Measurements from ENCODE around the gene NEGR1. TPM values are rescaled to one million over a fixed set of nuclear protein-coding genes. Genes with fewer than 3 reads are reported as not detected.
"Not testable (repeated sequence)": the region's sequence is repeated elsewhere in the genome, so short reads cannot be mapped to it uniquely, and the experiment has no call there.

The NEGR1 gene
- total RNA-seq, 1 experiment from 2014 or later, result 0.23 TPM

GRCh38 chr1:71950579-71950978 lies 331.8 kb downstream of the NEGR1 start:
- Histone ChIP-seq H3K9me3 (no peaks in the 10 kb centered on the region), H3K4me3 (no peak overlapping the region), H3K36me3 (no peaks in the 10 kb centered on the region), H3K27me3 (no peaks in the 10 kb centered on the region)
- DNase-seq, result no peak

GRCh38 chr1:71949681-71950080 lies 332.7 kb downstream of the NEGR1 start:
- H3K4me3 ChIP-seq, result no peak overlapping the region
- H3K36me3 ChIP-seq, result no peaks in the 10 kb centered on the region
- no peak for DNase-seq
- no peaks in the 10 kb centered on the region for H3K9me3 ChIP-seq
- no peaks in the 10 kb centered on the region for H3K27me3 ChIP-seq

GRCh38 chr1:71948561-71948960 lies 333.8 kb downstream of the NEGR1 start:
- no peaks in the 10 kb centered on the region for H3K9me3 ChIP-seq
- DNase-seq, result no peak
- H3K4me3 ChIP-seq, result no peak overlapping the region
- H3K27me3 ChIP-seq, result no peaks in the 10 kb centered on the region
- H3K36me3 ChIP-seq, result no peaks in the 10 kb centered on the region

- Histone ChIP-seq H3K36me3 (no peaks in the 10 kb centered on the region), H3K27me3 (no peaks in the 10 kb centered on the region), H3K9me3 (no peaks in the 10 kb centered on the region), H3K4me3 (no peak overlapping the region)
- DNase-seq, result no peak
Measured at GRCh38 chr1:71944006-71944405, 338.3 kb downstream of the NEGR1 start.

- H3K36me3 ChIP-seq, result no peaks in the 10 kb centered on the region
- H3K27me3 ChIP-seq, result no peaks in the 10 kb centered on the region
- no peak overlapping the region for H3K4me3 ChIP-seq
- DNase-seq, result no peak
- no peaks in the 10 kb centered on the region for H3K9me3 ChIP-seq
Measured at GRCh38 chr1:71940261-71940660, 342.1 kb downstream of the NEGR1 start.

GRCh38 chr1:71930511-71930910 lies 351.8 kb downstream of the NEGR1 start:
- Histone ChIP-seq H3K36me3 (no peaks in the 10 kb centered on the region), H3K4me3 (no peak overlapping the region), H3K27me3 (no peaks in the 10 kb centered on the region), H3K9me3 (no peaks in the 10 kb centered on the region)
- DNase-seq, result no peak

GRCh38 chr1:71921935-71922559 lies 360.3 kb downstream of the NEGR1 start:
- H3K36me3 ChIP-seq, result no peaks in the 10 kb centered on the region
- no peaks in the 10 kb centered on the region for H3K27me3 ChIP-seq
- no peaks in the 10 kb centered on the region for H3K9me3 ChIP-seq
- no peak for DNase-seq
- H3K4me3 ChIP-seq, result no peak overlapping the region

GRCh38 chr1:71921204-71921603 lies 361.1 kb downstream of the NEGR1 start:
- H3K36me3 ChIP-seq, result no peaks in the 10 kb centered on the region
- DNase-seq, result no peak
- no peak overlapping the region for H3K4me3 ChIP-seq
- H3K9me3 ChIP-seq, result no peaks in the 10 kb centered on the region
- H3K27me3 ChIP-seq, result no peaks in the 10 kb centered on the region

- no peak for DNase-seq
- H3K9me3 ChIP-seq, result no peaks in the 10 kb centered on the region
Measured at GRCh38 chr1:71920556-71920955, 361.8 kb downstream of the NEGR1 start.

GRCh38 chr1:71919811-71920509 lies 362.4 kb downstream of the NEGR1 start:
- no peak for DNase-seq
- Histone ChIP-seq H3K9me3 (no peaks in the 10 kb centered on the region), H3K27me3 (no peaks in the 10 kb centered on the region), H3K36me3 (no peaks in the 10 kb centered on the region), H3K4me3 (no peak overlapping the region)

More at GRCh38 chr1:71920556-71920955, 361.8 kb downstream of the NEGR1 start:
- Histone ChIP-seq H3K36me3 (no peaks in the 10 kb centered on the region), H3K27me3 (no peaks in the 10 kb centered on the region), H3K4me3 (no peak overlapping the region)

- H3K9me3 ChIP-seq, result no peaks in the 10 kb centered on the region
- H3K4me3 ChIP-seq, result no peak overlapping the region
- no peak for DNase-seq
- no peaks in the 10 kb centered on the region for H3K27me3 ChIP-seq
- no peaks in the 10 kb centered on the region for H3K36me3 ChIP-seq
Measured at GRCh38 chr1:71918630-71919029, 363.7 kb downstream of the NEGR1 start.

GRCh38 chr1:71916894-71917293 lies 365.4 kb downstream of the NEGR1 start:
- Histone ChIP-seq H3K9me3 (no peaks in the 10 kb centered on the region), H3K4me3 (no peak overlapping the region), H3K27me3 (0 out of 2 replicates have a peak, but pooled peaks cover 3% of the 10 kb centered on the region), H3K36me3 (no peaks in the 10 kb centered on the region)
- peak; percentile 43 for DNase-seq

- Histone ChIP-seq H3K4me3 (no peak overlapping the region), H3K9me3 (no peaks in the 10 kb centered on the region), H3K36me3 (no peaks in the 10 kb centered on the region), H3K27me3 (0 out of 2 replicates have a peak, but pooled peaks cover 3% of the 10 kb centered on the region)
- no peak for DNase-seq
Measured at GRCh38 chr1:71914626-71915025, 367.7 kb downstream of the NEGR1 start.

- H3K9me3 ChIP-seq, result no peaks in the 10 kb centered on the region
- no peak overlapping the region for H3K4me3 ChIP-seq
- no peaks in the 10 kb centered on the region for H3K36me3 ChIP-seq
- 0 out of 2 replicates have a peak, but pooled peaks cover 3% of the 10 kb centered on the region for H3K27me3 ChIP-seq
- DNase-seq, result no peak
Measured at GRCh38 chr1:71908871-71909390, 373.4 kb downstream of the NEGR1 start.

- Histone ChIP-seq H3K9me3 (no peaks in the 10 kb centered on the region), H3K27me3 (0 out of 2 replicates have a peak, but pooled peaks cover 3% of the 10 kb centered on the region), H3K36me3 (no peaks in the 10 kb centered on the region), H3K4me3 (no peak overlapping the region)
- no peak for DNase-seq
Measured at GRCh38 chr1:71908303-71908702, 374.0 kb downstream of the NEGR1 start.

- Histone ChIP-seq H3K4me3 (no peak overlapping the region), H3K9me3 (no peaks in the 10 kb centered on the region), H3K27me3 (no peaks in the 10 kb centered on the region; the same call in 1 of the 2 replicates), H3K36me3 (no peaks in the 10 kb centered on the region)
- no peak for DNase-seq
Measured at GRCh38 chr1:71899881-71900280, 382.5 kb downstream of the NEGR1 start.

- not testable (repeated sequence) for DNase-seq
Measured at GRCh38 chr1:71888166-71888565, 394.2 kb downstream of the NEGR1 start.

GRCh38 chr1:71885171-71885570 lies 397.2 kb downstream of the NEGR1 start:
- no peaks in the 10 kb centered on the region for H3K36me3 ChIP-seq
- H3K27me3 ChIP-seq, result no peaks in the 10 kb centered on the region
- no peak overlapping the region for H3K4me3 ChIP-seq
- H3K9me3 ChIP-seq, result no peaks in the 10 kb centered on the region
- no peak for DNase-seq

More at GRCh38 chr1:71888166-71888565, 394.2 kb downstream of the NEGR1 start:
- H3K9me3 ChIP-seq, H3K27me3 ChIP-seq, H3K4me3 ChIP-seq, H3K36me3 ChIP-seq: not testable (repeated sequence)
